OCI-LY1 (cell line): ENCODE results near the gene TMEM200A.

Experiments
- H2AFZ ChIP-seq: fragments of 200-600 bp; sonication (generic), shearing (Covaris generic); 2 replicates; pipeline ENCODE4 v1.6.0; 2014; ENCODE audit warnings: antibody characterized with exemption, mild to moderate bottlenecking, low read length
- H3F3A ChIP-seq: fragments of 200-600 bp; sonication (generic), shearing (Covaris generic); 2 replicates; pipeline ENCODE4 v1.6.0; 2014; ENCODE audit warnings: mild to moderate bottlenecking, antibody characterized with exemption, low read length, moderate library complexity; ENCODE audit not compliant: insufficient read depth
- H3K27ac ChIP-seq: fragments of 200-600 bp; sonication (generic); 2 replicates; pipeline ENCODE4 v1.5.1; 2014; ENCODE audit warnings: low read length, mixed run types, mild to moderate bottlenecking, low read depth; ENCODE audit not compliant: poor library complexity, severe bottlenecking
- H3K27me3 ChIP-seq: fragments of 200-600 bp; sonication (generic); 2 replicates; pipeline ENCODE4 v1.6.0; 2014; ENCODE audit warnings: antibody characterized with exemption, mild to moderate bottlenecking, low read length, moderate library complexity; ENCODE audit not compliant: insufficient read depth
- H3K36me3 ChIP-seq: fragments of 200-600 bp; sonication (generic); 2 replicates; pipeline ENCODE4 v1.6.1; 2014; ENCODE audit warnings: mild to moderate bottlenecking, antibody characterized with exemption, low read length, moderate library complexity, mixed read lengths; ENCODE audit not compliant: insufficient read depth
- H3K4me1 ChIP-seq: fragments of 200-600 bp; sonication (generic); 2 replicates; pipeline ENCODE4 v1.5.1; 2014; ENCODE audit warnings: mild to moderate bottlenecking, low read length, moderate library complexity; ENCODE audit not compliant: insufficient read depth, severe bottlenecking
- H3K4me2 ChIP-seq: fragments of 200-600 bp; sonication (generic), shearing (Covaris generic); 2 replicates; pipeline ENCODE4 v1.6.1; 2014; ENCODE audit warnings: low read length
- H3K4me3 ChIP-seq: fragments of 200-600 bp; sonication (generic); 2 replicates; pipeline ENCODE4 v1.5.1; 2014; ENCODE audit warnings: low read length, low read depth, mild to moderate bottlenecking, mixed read lengths; ENCODE audit not compliant: poor library complexity, severe bottlenecking
- H3K79me2 ChIP-seq: fragments of 200-600 bp; shearing (Covaris generic); 2 replicates; pipeline ENCODE4 v1.6.1; 2016; ENCODE audit warnings: mixed run types, low read length, mixed read lengths; ENCODE audit not compliant: insufficient read depth
- H3K9ac ChIP-seq: fragments of 200-600 bp; sonication (generic), shearing (Covaris generic); 2 replicates; pipeline ENCODE4 v1.6.1; 2014; ENCODE audit warnings: mild to moderate bottlenecking, low read length, mixed read lengths
- H3K9me2 ChIP-seq: fragments of 200-600 bp; sonication (generic), shearing (Covaris generic); 2 replicates; pipeline ENCODE4 v1.6.1; 2014; ENCODE audit warnings: low read depth, mild to moderate bottlenecking, low read length, mixed read lengths
- H3K9me3 ChIP-seq: fragments of 200-600 bp; shearing (Covaris generic); 2 replicates; pipeline ENCODE4 v1.6.1; 2014; ENCODE audit warnings: low read length, mixed read lengths
- H4K20me1 ChIP-seq: fragments of 200-600 bp; sonication (generic), shearing (Covaris generic); 2 replicates; pipeline ENCODE4 v1.6.0; 2016; ENCODE audit warnings: mild to moderate bottlenecking, low read length; ENCODE audit not compliant: insufficient read depth
- CTCF ChIP-seq: fragments of 200-600 bp; sonication (generic), shearing (Covaris generic); IDR thresholded peaks from 2 replicates; pipeline ENCODE4 v1.5.1; 2017; ENCODE audit warnings: mild to moderate bottlenecking, antibody characterized with exemption, low read length, moderate library complexity, mixed read lengths
- EZH2 ChIP-seq: fragments of 200-600 bp; sonication (generic), shearing (Covaris generic); IDR thresholded peaks from 2 replicates; pipeline ENCODE4 v1.8.0; 2017; ENCODE audit warnings: borderline replicate concordance, mixed run types, mild to moderate bottlenecking, antibody characterized with exemption, low read length, moderate library complexity, mixed read lengths

TMEM200A gene

GRCh38 chr6:130359736-130360135 lies 6.1 kb upstream of the TMEM200A start:
- Histone ChIP-seq H3K4me2 (no peak overlapping the region), H3K27me3 (no peaks in the 10 kb centered on the region), H2AFZ (no peak overlapping the region), H3K9me3 (no peaks in the 10 kb centered on the region), H3F3A (no peaks in the 10 kb centered on the region), H3K36me3 (no peaks in the 10 kb centered on the region), H3K79me2 (no peaks in the 10 kb centered on the region), H3K4me3 (no peak overlapping the region), H3K27ac (no peak overlapping the region), H3K9ac (no peak overlapping the region), H3K9me2 (no peaks in the 10 kb centered on the region), H4K20me1 (no peaks in the 10 kb centered on the region), H3K4me1 (no peaks in the 10 kb centered on the region)
- TF ChIP-seq CTCF = no peak

- no peaks in the 10 kb centered on the region for H3F3A ChIP-seq
- H3K36me3 ChIP-seq = no peaks in the 10 kb centered on the region
- H3K4me3 ChIP-seq = no peak overlapping the region
- H3K4me2 ChIP-seq = no peak overlapping the region
- no peaks in the 10 kb centered on the region for H3K9me2 ChIP-seq
- H3K79me2 ChIP-seq = no peaks in the 10 kb centered on the region
- H3K4me1 ChIP-seq = no peaks in the 10 kb centered on the region
- H3K9ac ChIP-seq = no peak overlapping the region
- H4K20me1 ChIP-seq = no peaks in the 10 kb centered on the region
- no peaks in the 10 kb centered on the region for H3K27me3 ChIP-seq
- no peak overlapping the region for H3K27ac ChIP-seq
- H3K9me3 ChIP-seq = no peaks in the 10 kb centered on the region
- H2AFZ ChIP-seq = no peak overlapping the region
- TF ChIP-seq CTCF (no peak), EZH2 (no peak)
Observed at GRCh38 chr6:130362128-130362527, 3.7 kb upstream of the TMEM200A start.

GRCh38 chr6:130364224-130364780 lies 1.5 kb upstream of the TMEM200A start:
- no peaks in the 10 kb centered on the region for H3K27me3 ChIP-seq
- H3K4me3 ChIP-seq = no peak overlapping the region
- no peaks in the 10 kb centered on the region for H3K9me3 ChIP-seq
- no peaks in the 10 kb centered on the region for H3F3A ChIP-seq
- H3K9ac ChIP-seq = no peak overlapping the region
- H3K9me2 ChIP-seq = no peaks in the 10 kb centered on the region
- no peaks in the 10 kb centered on the region for H3K36me3 ChIP-seq
- H3K4me1 ChIP-seq = no peaks in the 10 kb centered on the region
- H4K20me1 ChIP-seq = no peaks in the 10 kb centered on the region
- TF ChIP-seq CTCF = no peak
- no peak for TF ChIP-seq EZH2
- H3K79me2 ChIP-seq = no peaks in the 10 kb centered on the region
- H3K4me2 ChIP-seq = no peak overlapping the region
- H2AFZ ChIP-seq = no peak overlapping the region
- H3K27ac ChIP-seq = no peak overlapping the region
